Fibroblast of the aortic adventitia (primary cell): ENCODE measurements around the gene CNGA1. TPM values are rescaled to one million over a fixed set of nuclear protein-coding genes. Genes with fewer than 3 reads are reported as not detected.
A peak's percentile ranks its signal among the peaks of the same experiment; 100 is the strongest.

ENCODE experiments used
- DNase-seq: peaks from one replicate; pipeline ENCODE4 v3.0.0-alpha.2; 2010; ENCODE audit warnings: low read depth
- H3K4me3 ChIP-seq: 2 replicates; pipeline ENCODE4 v1.5.1; 2011; ENCODE audit warnings: low read depth, mild to moderate bottlenecking, control low read depth, low read length, moderate library complexity
- CTCF ChIP-seq: IDR thresholded peaks from 2 replicates; pipeline ENCODE4 v1.5.1; 2011; ENCODE audit warnings: mild to moderate bottlenecking, low read length, control low read depth, inconsistent platforms; ENCODE audit not compliant: insufficient read depth
- total RNA-seq: library from RNA; depleted of rRNA; stranded (reverse); fragments of >200 nt; gene quantifications from 2 replicates; pipeline ENCODE4 v1.2.3, GENCODE V29; 2012; ENCODE audit warnings: low replicate concordance

Gene CNGA1
- total RNA-seq, 1 donor, result 0.18 TPM

DNA sequence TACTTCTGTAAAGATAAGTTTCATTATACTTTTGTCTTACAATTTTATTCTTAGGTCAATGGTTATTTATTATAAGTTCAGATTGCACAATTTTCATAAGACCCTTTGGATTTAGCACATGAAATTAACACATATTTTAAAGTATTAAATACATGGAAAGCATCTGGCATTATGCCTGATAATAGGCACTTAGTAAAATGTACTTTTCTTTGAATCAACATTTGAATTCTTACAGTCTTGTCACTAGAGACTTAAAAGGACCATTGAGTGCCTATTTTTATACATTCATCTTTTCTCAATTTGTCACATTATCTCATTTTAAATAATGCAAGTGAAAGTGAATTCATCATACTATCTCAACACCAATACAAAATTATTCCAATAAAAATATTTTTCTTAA, 23.1 kb upstream of the CNGA1 start:
- no peak for TF ChIP-seq CTCF
- H3K4me3 ChIP-seq, result no peak overlapping the region
- no peak for DNase-seq

GRCh38 chr4:48038666-48039065, 22.2 kb upstream of the CNGA1 start:
- no peak for DNase-seq
- H3K4me3 ChIP-seq, result no peak overlapping the region
- no peak for TF ChIP-seq CTCF

DNA sequence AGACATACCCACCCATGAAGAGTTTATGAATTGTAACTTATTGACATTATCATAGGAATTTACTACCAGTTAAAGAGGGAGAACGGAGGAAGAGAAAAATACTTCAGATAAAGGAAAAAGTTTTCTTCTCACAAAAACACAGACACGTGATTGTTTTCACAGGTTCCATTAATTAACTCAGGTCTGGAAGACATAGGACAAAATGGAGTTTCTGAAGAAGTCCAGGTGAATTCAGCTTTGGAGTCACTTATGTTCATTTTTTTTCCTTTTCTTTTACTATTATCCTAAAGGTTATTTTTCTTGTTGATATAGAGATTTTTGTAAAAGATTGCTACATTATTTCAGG, 20.6 kb upstream of the CNGA1 start:
- H3K4me3 ChIP-seq, result no peak overlapping the region
- no peak for DNase-seq
- TF ChIP-seq CTCF, result no peak

GRCh38 chr4:48035952-48036351, 19.5 kb upstream of the CNGA1 start:
- DNase-seq, result no peak
- no peak for TF ChIP-seq CTCF
- H3K4me3 ChIP-seq, result no peak overlapping the region

DNA sequence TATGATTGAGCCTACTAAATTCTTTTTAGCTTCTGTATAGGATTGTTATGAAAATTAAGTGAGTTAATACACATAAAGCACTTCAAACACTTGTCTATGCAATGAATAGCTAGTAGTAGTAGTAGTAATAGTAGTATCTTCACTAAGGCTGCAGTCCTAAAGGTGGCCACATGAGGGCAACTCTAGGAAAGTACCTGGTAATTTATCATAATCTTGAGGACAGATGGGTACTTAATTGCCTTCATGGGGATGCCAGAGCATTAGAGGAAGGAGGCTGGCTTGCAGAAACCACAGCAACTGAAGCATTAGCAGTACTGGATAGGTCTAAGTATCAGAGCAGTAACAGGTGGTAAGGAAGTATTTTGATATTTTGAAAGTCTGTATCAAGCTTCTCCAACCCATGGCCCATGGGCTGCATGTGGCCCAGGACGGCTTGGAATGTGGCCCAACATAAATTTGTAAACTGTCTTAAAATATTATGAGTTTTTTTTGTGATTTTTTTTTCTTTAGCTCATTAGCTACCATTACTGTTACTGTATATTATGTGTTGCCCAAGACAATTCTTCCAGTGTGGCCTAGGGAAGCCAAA, 17.4 kb upstream of the CNGA1 start:
- DNase-seq, result peak; percentile 16

GRCh38 chr4:48033412-48033811, 16.9 kb upstream of the CNGA1 start:
- no peak overlapping the region for H3K4me3 ChIP-seq
- no peak for TF ChIP-seq CTCF
- DNase-seq, result no peak

More for the DNA sequence above, 17.4 kb upstream of the CNGA1 start:
- TF ChIP-seq CTCF, result peak; percentile 62
- no peak overlapping the region for H3K4me3 ChIP-seq

DNA sequence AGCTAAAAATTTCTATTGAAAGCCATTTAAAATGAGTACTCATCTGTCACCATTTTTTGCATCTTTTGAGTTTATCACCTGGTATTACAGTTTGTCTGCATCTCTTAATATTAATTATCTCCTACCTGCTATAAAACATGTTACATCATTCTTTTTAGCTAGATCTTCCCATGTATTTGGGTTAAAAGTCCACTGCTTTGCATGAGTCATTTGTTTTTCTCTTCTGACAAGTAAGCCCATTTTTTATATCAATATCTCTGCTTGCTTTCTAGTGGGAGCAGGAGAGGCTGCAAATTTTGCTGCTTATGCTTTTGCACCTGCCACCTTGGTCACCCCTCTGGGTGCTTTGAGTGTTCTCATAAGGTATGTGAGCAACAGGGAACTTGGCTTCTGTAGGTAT, 16.2 kb upstream of the CNGA1 start:
- no peak for TF ChIP-seq CTCF
- no peak overlapping the region for H3K4me3 ChIP-seq
- DNase-seq, result peak; percentile 30
